Endothelial cell of hepatic sinusoid (primary cell): ENCODE measurements around the gene ADAMTS12.

ENCODE experiments used
- in situ Hi-C: cut with HindIII; loops from 2 replicates; pipeline ENCODE4 v1.10.0; 2017; ENCODE audit warnings: low sequenced_read_pairs

Gene ADAMTS12

DNA sequence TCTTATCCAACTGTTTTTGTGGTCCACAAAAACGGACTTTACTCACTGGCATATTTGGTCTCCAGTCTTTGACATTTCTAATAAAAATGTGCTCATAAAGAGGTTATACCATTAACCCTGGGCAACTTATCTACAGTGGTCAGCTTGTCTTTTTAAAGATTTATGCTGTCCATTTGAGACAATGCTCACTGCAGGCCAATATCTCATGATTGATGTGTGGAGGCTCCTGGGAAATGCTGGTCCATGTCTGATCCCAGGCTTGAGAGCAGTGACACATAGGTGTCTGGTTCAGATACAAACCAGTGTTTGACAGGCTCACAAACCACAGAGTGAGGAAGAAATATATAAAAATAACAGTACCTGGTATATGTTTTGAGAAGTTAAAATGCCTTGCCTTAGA lies 270.3 kb downstream of the ADAMTS12 start:
- in situ Hi-C loops: no loop called here

DNA sequence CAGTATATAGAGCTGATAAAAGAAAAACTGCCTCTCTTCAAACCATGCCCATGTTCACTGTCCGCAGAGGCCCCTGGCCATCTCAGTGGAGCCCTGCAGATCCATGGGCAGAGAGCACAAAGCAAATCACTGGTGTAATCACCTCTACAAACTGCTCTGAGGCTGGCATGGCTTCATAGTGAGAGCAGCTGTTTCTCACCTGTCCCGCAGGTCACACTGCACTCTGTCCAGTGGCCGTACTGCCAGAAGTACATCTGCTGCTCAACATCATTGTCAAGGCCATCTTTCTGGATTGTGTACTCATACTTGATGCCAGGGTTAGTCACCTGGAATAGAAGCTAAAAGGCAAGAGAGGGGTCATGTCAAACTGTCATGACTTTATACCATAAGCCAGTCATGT lies 277.8 kb downstream of the ADAMTS12 start:
- in situ Hi-C loops: no loop called here

DNA sequence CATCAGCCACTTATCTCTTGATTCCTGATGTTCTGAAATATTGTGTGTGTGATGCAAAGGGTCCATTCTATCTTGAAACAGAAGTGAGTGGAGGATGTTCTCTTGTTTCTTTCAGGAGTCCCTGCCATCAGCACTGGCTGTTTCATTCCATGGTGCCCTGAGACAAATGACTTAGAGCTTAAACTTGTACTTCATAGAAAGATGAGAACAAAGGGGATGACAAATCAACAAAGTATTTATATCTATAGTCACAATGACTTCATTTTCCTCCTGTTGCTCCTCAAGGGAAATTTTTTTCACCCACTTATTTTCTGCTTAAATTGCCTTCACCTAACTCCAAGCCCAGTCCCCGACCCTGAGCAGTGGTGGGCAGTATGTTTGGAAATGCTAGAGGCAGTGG lies 279.4 kb downstream of the ADAMTS12 start:
- in situ Hi-C loops: no loop called here

DNA sequence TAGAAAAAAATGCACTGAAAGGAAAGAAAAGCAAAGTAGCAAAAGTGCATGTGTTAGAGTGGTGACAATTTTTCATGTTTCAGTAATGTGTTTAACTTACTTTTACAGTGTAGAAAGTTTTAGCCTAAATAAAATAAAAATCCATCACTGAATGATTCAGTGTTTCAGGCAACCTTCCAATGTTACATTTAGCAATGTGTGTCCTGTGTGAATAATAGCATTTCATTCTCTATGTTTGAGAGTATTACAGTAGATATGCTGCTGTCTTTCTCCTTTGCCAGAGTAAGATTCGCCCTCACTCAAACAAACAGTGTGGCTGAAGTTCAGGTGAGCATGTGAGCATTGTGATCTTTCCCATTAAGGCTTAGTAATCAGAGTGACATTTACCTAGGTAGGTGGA lies 279.9 kb downstream of the ADAMTS12 start:
- in situ Hi-C loops: no loop called here

DNA sequence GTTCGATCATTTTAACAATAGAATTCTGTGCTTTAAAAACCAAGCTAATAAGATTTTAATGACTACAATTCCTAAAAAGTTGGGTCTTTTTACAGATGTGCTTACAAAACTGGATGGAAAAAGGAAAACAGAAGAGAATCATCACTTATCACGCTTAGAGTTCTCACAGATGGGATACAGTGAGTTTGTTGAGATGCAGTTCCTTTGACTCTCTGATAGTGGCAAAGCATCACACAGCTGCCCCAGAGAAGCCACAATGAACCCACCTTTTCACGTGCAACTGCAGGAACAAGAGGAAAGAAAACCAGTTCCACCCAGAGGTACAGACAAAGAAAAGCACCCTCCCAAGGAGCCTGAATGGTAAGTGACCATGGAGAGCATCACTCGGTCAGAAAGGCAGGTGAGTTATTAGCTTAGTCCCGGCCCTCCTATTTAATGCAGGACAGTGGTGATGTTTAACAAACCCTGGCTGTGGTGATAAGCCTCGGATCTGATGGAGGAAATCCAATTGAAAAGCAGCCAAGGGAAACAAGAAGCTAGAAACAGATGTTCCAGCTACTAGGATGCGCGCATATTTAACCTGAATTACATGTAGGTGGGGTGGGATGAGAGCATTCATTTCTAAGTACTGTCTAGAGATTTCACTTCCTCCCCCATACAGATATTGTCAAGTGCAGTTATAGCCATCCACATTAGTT lies 283.3 kb downstream of the ADAMTS12 start:
- in situ Hi-C loops: no loop called here

DNA sequence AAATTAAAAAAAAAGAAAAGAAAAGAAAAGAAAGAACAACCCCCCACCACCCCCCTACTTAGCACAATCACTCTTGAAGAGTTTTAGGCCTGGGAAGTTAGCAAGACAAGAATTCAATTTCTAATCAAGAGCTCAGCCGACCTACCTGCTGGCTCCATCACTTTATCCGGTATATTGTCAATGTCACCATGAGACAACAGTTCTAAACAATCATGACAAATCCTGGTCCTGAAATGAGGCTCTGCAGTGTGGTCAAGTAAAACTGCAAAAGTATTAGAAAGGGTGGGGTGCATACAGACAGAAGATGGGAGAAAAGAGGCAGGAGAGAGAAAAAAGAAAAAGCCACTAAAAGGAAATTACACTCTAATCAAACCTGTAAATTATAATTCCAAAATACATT lies 287.3 kb downstream of the ADAMTS12 start:
- in situ Hi-C loops: no loop called here

DNA sequence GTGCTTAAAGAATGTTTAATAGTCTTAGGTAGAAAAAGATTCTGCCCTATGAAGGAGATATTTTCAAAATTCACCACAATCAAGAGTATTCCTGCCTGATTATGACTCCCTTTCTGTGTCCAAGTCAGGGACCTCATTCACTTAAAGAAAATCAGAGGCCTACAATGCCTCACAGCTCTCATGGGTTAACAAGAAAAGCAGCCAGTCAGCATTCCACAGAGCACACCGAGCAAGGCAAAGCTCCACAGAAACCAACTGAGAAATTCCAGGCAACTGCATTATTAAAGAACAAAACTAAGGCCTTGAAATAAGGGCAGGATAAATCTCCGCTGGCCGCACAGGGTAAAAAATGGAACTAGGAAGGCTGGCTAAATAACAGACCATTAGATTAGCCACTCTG lies 289.9 kb downstream of the ADAMTS12 start:
- in situ Hi-C loops: no loop called here

DNA sequence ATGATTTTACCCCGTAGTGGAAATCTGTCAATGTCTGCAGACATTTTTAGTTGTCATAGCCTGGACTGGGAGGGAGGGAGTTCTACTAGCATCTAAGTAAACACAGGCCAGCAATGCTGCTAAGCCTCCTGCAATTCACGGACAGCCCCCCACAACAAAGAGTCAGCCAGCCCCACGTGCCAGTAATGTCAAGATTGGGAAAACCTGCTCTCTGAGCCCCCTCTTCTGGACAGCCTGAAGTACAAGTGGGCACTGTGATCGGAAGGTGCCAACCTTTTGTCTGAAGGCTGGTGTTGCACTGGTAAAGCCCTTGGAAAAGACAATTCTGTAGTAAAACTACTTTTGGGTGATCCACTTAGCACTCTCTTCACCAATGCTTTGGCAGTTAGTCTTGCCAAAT lies 296.5 kb downstream of the ADAMTS12 start:
- in situ Hi-C loops: no loop called here

DNA sequence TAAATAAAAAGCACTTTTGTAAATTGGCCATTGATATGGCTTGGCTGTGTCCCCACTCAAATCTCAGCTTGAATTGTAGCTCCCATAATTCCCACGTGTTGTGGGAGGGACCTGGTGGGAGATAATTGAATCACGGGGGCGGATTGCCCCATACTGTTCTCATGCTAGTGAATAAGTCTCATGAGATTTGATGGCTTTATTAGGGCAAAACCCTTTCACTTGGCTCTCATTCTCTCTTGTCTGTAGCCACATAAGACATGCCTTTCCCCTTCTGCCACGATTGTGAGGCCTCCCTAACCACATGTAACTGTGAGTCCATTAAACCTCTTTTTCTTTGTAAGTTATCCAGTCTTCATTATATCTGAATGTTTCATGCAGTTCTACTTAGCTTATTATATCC lies 297.8 kb downstream of the ADAMTS12 start:
- in situ Hi-C loops: no loop called here

DNA sequence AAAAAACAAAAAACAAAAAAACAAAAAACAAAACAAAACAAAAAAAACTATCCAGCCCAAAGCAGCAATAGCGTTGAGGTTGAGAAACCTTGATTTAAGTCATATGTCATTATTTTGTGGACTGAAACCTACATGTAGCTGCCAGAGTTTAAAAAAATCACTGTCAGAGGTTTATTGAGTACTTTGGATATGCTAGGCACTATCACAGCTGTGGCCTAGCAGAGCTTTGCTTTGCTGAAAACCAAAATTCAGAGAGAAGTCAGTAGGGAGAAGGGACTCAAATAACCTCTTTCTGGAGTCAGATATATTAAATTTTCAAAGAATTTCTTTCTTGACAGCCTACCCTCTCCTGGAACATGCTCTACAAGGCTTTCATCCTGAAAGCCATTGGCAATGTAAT lies 299.5 kb downstream of the ADAMTS12 start:
- in situ Hi-C loops: no loop called here

DNA sequence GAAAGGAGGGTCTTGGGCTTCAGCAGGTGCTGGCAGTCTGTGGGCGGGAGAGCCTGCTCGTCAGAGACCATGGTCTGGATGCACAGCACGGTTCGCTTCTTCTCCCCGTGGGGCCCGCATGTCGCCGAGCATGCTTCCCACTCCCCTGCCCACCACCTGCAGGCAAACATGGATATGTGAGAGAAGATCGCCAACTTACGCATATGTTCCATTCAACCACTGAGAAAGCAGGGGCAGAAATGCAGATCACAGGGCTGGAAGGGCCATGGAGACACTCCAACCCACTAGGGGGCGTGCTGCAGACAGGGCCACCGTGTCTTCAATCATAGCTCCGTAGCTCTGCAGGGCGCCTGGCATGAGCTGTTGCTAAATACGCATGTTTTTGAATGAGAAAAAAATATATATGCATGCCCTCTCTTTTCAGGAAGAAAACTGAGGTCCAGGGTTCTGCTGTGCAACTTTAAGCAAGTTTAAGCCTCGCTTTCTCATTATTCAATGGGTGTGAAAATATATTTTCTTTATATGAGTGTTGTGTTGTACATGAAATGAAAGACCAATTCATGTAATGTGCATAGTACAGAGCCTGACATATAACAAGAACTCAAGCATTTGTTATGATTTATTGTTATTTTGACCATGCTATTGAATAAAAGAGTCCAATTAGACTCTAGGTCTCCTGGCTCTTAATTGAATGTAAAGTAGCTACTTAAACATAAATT lies 303.0 kb downstream of the ADAMTS12 start:
- in situ Hi-C loops: no loop called here

DNA sequence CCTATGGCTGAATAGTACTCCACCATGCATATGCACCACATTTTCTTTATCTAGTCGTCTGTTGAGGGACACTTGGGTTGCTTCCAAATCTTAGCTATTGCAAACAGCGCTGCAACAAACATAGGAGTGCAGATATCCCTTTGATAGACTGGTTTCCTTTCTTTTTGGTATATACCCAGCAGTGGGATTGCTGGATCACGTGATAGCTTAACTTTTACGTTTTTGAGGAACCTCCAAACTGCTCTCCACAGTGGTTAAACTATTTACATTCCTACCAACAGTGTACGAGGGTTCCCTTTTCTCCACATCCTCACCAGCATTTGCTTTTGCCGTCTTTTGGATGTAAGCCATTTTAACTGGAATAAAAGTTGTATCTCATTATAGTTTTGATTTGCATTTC lies 308.5 kb downstream of the ADAMTS12 start:
- in situ Hi-C loops: no loop called here

DNA sequence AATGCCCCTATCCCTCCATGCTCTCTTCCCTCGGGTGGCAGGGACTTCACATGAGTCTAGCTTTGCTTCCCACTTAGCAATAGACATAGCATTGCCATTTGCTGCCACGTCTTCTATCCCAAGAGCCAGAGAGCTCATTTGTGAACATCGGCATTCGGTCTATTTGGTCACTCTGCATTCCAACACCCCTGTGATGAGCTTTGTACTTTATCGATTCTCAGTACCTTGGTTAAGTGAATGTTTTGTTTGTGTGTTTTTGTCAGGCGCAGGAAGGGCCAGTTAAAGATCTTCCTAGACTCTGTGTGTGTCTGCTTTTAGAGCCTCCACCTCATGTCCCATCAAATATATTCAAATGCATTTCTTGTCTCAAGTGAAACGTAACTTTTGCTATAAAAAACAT lies 309.4 kb downstream of the ADAMTS12 start:
- in situ Hi-C loops: no loop called here

DNA sequence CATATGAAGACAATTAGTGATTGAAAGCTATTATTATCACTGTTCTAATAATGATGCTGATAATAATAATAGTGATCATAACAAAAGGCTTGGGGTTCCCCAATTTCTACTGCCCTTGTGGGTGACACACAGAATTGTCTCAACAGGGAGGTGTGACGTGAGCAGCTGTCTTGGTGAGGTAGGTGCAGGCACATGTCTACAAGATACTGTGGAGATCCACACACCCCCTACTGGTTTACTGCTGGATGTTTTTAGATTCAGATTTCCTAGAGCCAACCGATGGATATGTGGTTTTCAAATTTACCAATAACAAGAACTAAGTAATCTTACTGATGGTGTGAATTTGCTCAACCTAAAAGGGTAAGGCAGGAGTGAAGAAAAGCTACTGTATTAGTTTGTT lies 312.0 kb downstream of the ADAMTS12 start:
- in situ Hi-C loops: no loop called here

DNA sequence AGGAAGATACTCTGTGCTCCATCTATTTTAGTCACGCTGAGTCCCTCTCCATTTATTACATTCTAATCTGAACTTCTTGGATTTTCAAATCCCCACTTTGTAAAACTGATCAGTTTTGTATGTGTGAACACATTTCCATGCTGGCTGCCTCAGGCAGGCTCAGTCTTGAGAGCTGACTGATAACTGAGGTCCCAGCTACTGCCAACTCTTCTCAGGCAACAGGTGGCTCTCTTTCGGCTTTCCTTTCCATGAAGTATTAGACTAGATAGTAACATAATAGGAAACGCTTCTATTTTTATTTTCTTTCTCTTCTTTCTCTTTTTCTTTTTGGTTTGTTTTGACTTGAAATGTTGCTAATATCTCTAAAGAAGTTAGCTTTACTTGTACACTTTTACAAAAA lies 312.6 kb downstream of the ADAMTS12 start:
- in situ Hi-C loops: no loop called here

DNA sequence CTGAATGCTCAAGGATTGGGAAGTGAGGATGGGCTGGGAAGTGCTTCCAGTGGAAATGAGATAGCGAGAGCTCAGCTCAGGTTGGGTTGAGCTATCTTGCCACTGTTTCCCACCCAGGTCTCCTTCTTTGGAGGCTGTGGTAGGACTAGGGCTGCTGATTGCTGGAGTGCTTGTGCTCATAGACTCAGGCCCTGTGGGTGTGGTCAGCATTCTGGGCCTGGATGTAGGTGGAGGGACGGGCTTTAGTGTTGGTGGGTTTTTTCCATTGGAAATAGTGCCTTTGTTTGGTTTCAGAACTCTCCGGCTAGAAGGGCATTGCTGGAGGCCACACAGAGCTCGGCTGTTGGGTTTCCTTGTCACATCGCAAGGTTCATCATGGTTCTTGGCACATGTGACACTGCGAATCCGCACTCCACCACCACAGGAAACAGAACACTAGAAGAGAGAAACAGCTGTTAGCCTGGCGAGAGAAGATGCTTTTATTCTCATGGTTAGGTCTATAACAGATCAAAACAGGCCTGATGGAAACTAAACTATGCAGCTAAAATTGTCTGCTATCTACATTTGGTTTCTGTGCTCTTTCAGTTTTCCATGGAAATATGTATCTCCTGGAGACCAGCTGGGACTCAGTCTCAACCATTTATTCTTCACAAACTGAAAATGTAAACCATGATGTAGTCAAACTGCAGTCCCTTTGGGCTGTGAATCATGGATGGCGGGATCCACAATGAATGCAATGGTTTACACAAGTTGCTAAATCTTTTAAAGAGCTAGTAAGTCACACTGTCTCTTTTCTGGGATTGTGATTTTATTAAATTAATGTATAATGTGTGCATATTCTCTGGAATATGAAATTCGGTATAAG lies 314.8 kb downstream of the ADAMTS12 start:
- in situ Hi-C loops: no loop called here

DNA sequence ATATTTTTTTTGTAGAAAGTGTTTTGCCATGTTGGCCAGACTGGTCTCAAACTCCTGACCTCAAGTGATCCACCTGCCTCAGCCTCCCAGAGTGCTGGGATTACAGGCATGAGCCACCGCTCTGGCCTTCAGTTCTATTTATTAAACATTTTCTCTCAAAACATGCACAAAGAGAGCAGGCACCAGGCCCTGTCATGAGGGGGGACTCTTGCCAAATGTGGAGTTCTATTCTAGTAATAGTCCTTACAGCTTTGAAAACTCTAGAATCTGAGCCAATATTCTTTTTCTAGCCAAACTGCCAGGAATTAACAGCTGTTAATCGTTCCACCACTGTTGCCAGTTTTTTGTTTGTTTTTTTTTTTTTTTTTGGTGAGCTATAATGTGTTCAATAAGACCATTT lies 326.5 kb downstream of the ADAMTS12 start:
- in situ Hi-C loops: no loop called here

DNA sequence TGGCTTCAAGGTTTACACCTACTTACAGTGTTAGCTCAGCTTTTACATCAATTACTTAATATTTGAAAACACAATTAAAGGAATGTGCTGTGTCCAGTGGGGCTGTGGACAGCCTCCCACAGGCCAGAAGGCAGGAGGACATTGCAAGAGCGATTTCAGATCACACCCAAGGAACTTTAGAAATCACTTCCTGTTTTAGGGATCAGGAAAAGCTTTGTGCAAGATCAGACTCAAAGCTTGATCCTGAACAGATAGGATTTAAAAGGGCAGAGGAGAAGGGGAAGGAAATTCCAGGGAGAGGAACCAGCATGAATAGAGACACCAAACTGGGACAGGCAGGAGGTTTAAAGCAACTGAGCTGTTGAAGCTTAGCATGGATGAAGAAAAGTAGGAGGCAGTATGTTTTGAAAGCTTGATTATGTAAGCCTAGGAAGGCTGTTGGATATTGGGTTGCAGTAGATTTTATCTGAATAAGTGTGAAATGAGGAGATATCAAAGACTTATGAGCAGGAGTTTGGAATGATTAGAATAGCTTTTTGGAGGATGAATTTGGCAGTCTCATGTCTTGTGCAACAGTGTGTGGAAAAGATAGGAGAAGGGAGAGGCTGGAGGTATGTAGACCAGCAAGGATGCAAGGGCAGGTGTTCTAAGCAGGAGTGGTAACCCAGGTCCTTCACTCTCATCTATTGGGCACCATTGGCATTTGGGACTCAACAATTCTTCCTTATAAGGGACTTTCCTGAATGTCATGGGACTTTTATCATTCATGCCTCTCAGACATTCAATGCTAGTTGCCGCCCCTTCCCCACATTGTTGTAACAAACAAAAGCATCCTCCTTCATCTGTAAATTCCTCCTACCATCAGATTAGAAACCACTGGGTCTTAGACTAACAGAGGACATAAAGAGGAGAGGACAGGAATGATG lies 327.5 kb downstream of the ADAMTS12 start:
- in situ Hi-C loops: no loop called here

DNA sequence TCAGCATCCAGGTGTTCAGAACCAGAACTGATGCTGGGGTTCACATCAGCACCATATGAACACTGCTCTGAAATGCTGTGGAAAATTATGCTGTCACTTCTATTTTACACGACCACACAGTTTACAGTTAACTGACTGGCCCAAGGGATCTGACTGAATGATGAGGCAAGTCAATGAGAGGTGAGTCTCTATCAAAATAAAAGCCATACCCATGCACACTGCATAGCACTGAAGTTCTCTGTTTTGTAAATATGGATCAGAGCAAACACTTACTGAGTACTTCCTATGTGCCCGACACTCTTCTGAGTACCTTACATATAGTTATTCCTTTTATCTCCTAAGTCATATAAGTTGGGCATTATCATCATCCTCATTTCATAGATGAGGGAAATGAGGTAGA lies 328.3 kb downstream of the ADAMTS12 start:
- in situ Hi-C loops: no loop called here

DNA sequence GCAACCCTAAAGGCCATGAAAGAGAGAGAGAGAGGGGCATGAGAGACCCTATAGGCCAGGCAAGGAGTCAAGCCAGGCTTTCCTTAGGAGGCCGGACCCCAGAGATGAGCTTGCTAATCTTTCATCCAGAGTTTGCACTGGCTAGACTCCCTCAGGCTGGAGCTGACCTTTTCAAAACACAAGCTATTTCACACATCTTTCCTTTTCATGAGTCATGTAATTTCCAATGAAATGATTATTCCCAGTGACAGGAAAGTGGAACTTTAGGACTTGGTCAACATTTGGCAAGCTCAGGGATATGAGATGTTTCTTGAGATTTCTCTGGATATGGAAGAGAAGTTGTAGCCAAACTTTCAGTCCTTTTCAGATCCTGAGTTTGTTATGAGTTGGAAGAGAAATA lies 333.3 kb downstream of the ADAMTS12 start:
- in situ Hi-C loops: no loop called here

DNA sequence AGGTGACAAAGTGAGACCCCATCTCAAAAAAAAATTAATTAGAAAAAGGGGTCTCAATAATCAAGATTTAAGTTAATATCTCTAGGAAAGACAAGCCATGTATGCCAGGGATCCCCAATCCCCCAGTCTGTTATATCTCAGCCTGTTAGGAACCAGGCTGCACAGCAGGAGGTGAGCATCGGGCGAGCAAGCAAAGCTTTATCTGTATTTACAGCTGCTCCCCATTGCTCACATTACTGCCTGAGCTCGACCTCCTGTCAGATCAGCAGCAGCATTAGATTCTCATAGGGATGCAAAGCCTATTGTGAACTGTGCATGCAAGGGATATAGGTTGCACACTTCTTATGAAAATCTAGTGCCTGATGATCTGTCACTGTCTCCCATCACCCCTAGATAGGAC lies 334.2 kb downstream of the ADAMTS12 start:
- in situ Hi-C loops: no loop called here
